ENCODE measurements around the gene SLC6A19. TPM values are rescaled to one million over a fixed set of nuclear protein-coding genes. Genes with fewer than 3 reads are reported as not detected.

The SLC6A19 gene
- total RNA-seq, 1 experiment from 2014 or later, result not detected

- no peak for DNase-seq
- Histone ChIP-seq H3K4me1 (peaks cover 4% of the 10 kb centered on the region), H3K27ac (no peak overlapping the region), H3K4me3 (no peak overlapping the region), H3K36me3 (no peaks in the 10 kb centered on the region), H3K9me3 (replicated peaks) (no peaks in the 10 kb centered on the region), H3K27me3 (no peaks in the 10 kb centered on the region)
Measured at GRCh38 chr5:1212881-1213280, 11.5 kb downstream of the SLC6A19 start.

- H3K27ac ChIP-seq, result no peak overlapping the region
- H3K4me3 ChIP-seq, result no peak overlapping the region
- DNase-seq, result no peak
- H3K4me1 ChIP-seq, result no peaks in the 10 kb centered on the region
- no peaks in the 10 kb centered on the region for H3K9me3 ChIP-seq (replicated peaks)
- H3K27me3 ChIP-seq, result no peaks in the 10 kb centered on the region
- no peaks in the 10 kb centered on the region for H3K36me3 ChIP-seq
Measured at GRCh38 chr5:1213508-1214162, 12.2 kb downstream of the SLC6A19 start.

- no peak for DNase-seq
Measured at GRCh38 chr5:1214163-1214935, 13.0 kb downstream of the SLC6A19 start.

GRCh38 chr5:1214936-1215220 lies 13.5 kb downstream of the SLC6A19 start:
- H3K27me3 ChIP-seq, result no peaks in the 10 kb centered on the region
- no peak overlapping the region for H3K27ac ChIP-seq
- no peaks in the 10 kb centered on the region for H3K4me1 ChIP-seq
- H3K9me3 ChIP-seq (replicated peaks), result no peaks in the 10 kb centered on the region
- no peaks in the 10 kb centered on the region for H3K36me3 ChIP-seq
- no peak overlapping the region for H3K4me3 ChIP-seq
- no peak for DNase-seq

More at GRCh38 chr5:1214163-1214935, 13.0 kb downstream of the SLC6A19 start:
- Histone ChIP-seq H3K27ac (no peak overlapping the region), H3K4me3 (no peak overlapping the region), H3K27me3 (no peaks in the 10 kb centered on the region), H3K9me3 (replicated peaks) (no peaks in the 10 kb centered on the region), H3K4me1 (no peaks in the 10 kb centered on the region), H3K36me3 (no peaks in the 10 kb centered on the region)

- Histone ChIP-seq H3K27ac (no peak overlapping the region), H3K36me3 (no peaks in the 10 kb centered on the region), H3K4me1 (no peaks in the 10 kb centered on the region), H3K4me3 (no peak overlapping the region), H3K9me3 (replicated peaks) (no peaks in the 10 kb centered on the region), H3K27me3 (no peaks in the 10 kb centered on the region)
- DNase-seq, result no peak
Measured at GRCh38 chr5:1215320-1216096, 14.1 kb downstream of the SLC6A19 start.

- DNase-seq, result no peak
- Histone ChIP-seq H3K4me3 (no peak overlapping the region), H3K9me3 (replicated peaks) (no peaks in the 10 kb centered on the region), H3K36me3 (no peaks in the 10 kb centered on the region), H3K4me1 (no peaks in the 10 kb centered on the region), H3K27ac (no peak overlapping the region), H3K27me3 (no peaks in the 10 kb centered on the region)
Measured at GRCh38 chr5:1216211-1216917, 15.0 kb downstream of the SLC6A19 start.

GRCh38 chr5:1216918-1217295 lies 15.5 kb downstream of the SLC6A19 start:
- no peaks in the 10 kb centered on the region for H3K36me3 ChIP-seq
- no peaks in the 10 kb centered on the region for H3K4me1 ChIP-seq
- no peak overlapping the region for H3K4me3 ChIP-seq
- no peak for DNase-seq
- no peak overlapping the region for H3K27ac ChIP-seq
- H3K9me3 ChIP-seq (replicated peaks), result no peaks in the 10 kb centered on the region
- H3K27me3 ChIP-seq, result no peaks in the 10 kb centered on the region

GRCh38 chr5:1217596-1218206 lies 16.3 kb downstream of the SLC6A19 start:
- H3K27me3 ChIP-seq, result no peaks in the 10 kb centered on the region

GRCh38 chr5:1218351-1219080 lies 17.1 kb downstream of the SLC6A19 start:
- H3K4me1 ChIP-seq, result no peaks in the 10 kb centered on the region
- DNase-seq, result no peak
- H3K27me3 ChIP-seq, result no peaks in the 10 kb centered on the region
- H3K4me3 ChIP-seq, result no peak overlapping the region
- no peaks in the 10 kb centered on the region for H3K9me3 ChIP-seq (replicated peaks)
- H3K27ac ChIP-seq, result no peak overlapping the region
- H3K36me3 ChIP-seq, result no peaks in the 10 kb centered on the region

More at GRCh38 chr5:1217596-1218206, 16.3 kb downstream of the SLC6A19 start:
- Histone ChIP-seq H3K27ac (no peak overlapping the region), H3K4me1 (no peaks in the 10 kb centered on the region), H3K9me3 (replicated peaks) (no peaks in the 10 kb centered on the region), H3K36me3 (no peaks in the 10 kb centered on the region), H3K4me3 (no peak overlapping the region)
- DNase-seq, result no peak

- DNase-seq, result no peak
- Histone ChIP-seq H3K9me3 (replicated peaks) (no peaks in the 10 kb centered on the region), H3K4me3 (no peak overlapping the region), H3K36me3 (no peaks in the 10 kb centered on the region), H3K27me3 (no peaks in the 10 kb centered on the region), H3K27ac (no peak overlapping the region), H3K4me1 (no peaks in the 10 kb centered on the region)
Measured at GRCh38 chr5:1219098-1219767, 17.8 kb downstream of the SLC6A19 start.

GRCh38 chr5:1219768-1220100 lies 18.3 kb downstream of the SLC6A19 start:
- Histone ChIP-seq H3K27me3 (no peaks in the 10 kb centered on the region), H3K36me3 (no peaks in the 10 kb centered on the region), H3K4me1 (no peaks in the 10 kb centered on the region), H3K4me3 (no peak overlapping the region), H3K9me3 (replicated peaks) (no peaks in the 10 kb centered on the region), H3K27ac (no peak overlapping the region)
- no peak for DNase-seq

GRCh38 chr5:1220351-1220750 lies 19.0 kb downstream of the SLC6A19 start:
- no peaks in the 10 kb centered on the region for H3K4me1 ChIP-seq
- H3K27ac ChIP-seq, result no peak overlapping the region
- H3K36me3 ChIP-seq, result no peaks in the 10 kb centered on the region
- no peak overlapping the region for H3K4me3 ChIP-seq
- H3K27me3 ChIP-seq, result no peaks in the 10 kb centered on the region
- no peak for DNase-seq
- no peaks in the 10 kb centered on the region for H3K9me3 ChIP-seq (replicated peaks)

GRCh38 chr5:1220831-1221230 lies 19.4 kb downstream of the SLC6A19 start:
- no peak for DNase-seq
- no peak overlapping the region for H3K27ac ChIP-seq
- H3K9me3 ChIP-seq (replicated peaks), result no peaks in the 10 kb centered on the region
- H3K36me3 ChIP-seq, result no peaks in the 10 kb centered on the region
- no peaks in the 10 kb centered on the region for H3K4me1 ChIP-seq
- H3K4me3 ChIP-seq, result no peak overlapping the region
- no peaks in the 10 kb centered on the region for H3K27me3 ChIP-seq

GRCh38 chr5:1221721-1222120 lies 20.3 kb downstream of the SLC6A19 start:
- Histone ChIP-seq H3K27me3 (no peaks in the 10 kb centered on the region), H3K4me3 (no peak overlapping the region)

More at GRCh38 chr5:1221721-1222120, 20.3 kb downstream of the SLC6A19 start:
- Histone ChIP-seq H3K27ac (no peak overlapping the region), H3K4me1 (no peaks in the 10 kb centered on the region), H3K36me3 (no peaks in the 10 kb centered on the region), H3K9me3 (replicated peaks) (no peaks in the 10 kb centered on the region)
- DNase-seq, result no peak

Measured in SJCRH30 (cell line).